ENCODE measurements around the gene ZFHX3.
"Not testable (repeated sequence)": the region's sequence is repeated elsewhere in the genome, so short reads cannot be mapped to it uniquely, and the experiment has no call there.

DNA sequence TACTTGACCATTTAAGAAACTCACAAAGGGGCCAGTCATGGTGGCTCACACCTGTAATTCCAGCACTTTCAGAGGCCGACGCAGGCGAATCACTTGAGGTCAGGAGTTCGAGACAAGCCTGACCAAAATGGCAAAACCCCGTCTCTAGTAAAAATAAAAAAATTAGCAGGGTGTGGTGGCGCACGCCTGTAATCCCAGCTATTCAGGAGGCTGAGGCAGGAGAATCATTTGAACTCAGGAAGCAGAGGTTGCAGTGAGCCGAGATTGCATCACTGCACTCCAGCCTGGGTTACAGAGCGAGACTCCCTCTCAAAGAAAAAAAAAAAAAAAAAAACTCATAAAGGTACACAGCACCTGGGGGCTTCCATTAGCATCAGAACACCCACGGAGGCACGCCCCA lies 38.2 kb downstream of the ZFHX3 start:
- TF ChIP-seq, protein P1, sequence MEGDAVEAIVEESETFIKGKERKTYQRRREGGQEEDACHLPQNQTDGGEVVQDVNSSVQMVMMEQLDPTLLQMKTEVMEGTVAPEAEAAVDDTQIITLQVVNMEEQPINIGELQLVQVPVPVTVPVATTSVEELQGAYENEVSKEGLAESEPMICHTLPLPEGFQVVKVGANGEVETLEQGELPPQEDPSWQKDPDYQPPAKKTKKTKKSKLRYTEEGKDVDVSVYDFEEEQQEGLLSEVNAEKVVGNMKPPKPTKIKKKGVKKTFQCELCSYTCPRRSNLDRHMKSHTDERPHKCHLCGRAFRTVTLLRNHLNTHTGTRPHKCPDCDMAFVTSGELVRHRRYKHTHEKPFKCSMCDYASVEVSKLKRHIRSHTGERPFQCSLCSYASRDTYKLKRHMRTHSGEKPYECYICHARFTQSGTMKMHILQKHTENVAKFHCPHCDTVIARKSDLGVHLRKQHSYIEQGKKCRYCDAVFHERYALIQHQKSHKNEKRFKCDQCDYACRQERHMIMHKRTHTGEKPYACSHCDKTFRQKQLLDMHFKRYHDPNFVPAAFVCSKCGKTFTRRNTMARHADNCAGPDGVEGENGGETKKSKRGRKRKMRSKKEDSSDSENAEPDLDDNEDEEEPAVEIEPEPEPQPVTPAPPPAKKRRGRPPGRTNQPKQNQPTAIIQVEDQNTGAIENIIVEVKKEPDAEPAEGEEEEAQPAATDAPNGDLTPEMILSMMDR (IDR thresholded peaks at IDR 0.05): not testable (repeated sequence)
- TF ChIP-seq POLR2A (IDR thresholded peaks at IDR 0.05): not testable (repeated sequence)

Measured in right lobe of liver (tissue), 4 donors.